Measurements from ENCODE around the gene SLC25A36. TPM values are rescaled to one million over a fixed set of nuclear protein-coding genes. Genes with fewer than 3 reads are reported as not detected.

Gene SLC25A36
- polyA plus RNA-seq, 1 of the 3 experiments (the other 2 are of a cell fraction): 23.3 TPM

- H2AFZ ChIP-seq (ENCODE audit: low read depth): no peak overlapping the region
- no peak for DNase-seq
- TF ChIP-seq GATA2 (CRISPR knock-in tag; IDR thresholded peaks at IDR 0.05) (no peak), MAX (IDR thresholded peaks at IDR 0.05; ENCODE audit: low read depth) (no peak), YY1 (IDR thresholded peaks at IDR 0.05; ENCODE audit: low read depth) (no peak), FOXJ3 (CRISPR knock-in tag; IDR thresholded peaks at IDR 0.05) (no peak)
- H3F3A ChIP-seq (replicated peaks; ENCODE audit: insufficient read depth): no peaks in the 10 kb centered on the region
- no peak overlapping the region for H3K4me3 ChIP-seq (ENCODE audit: low read depth in 2 of 2, low read length in 1 of 2)
- no peaks in the 10 kb centered on the region for H3K4me1 ChIP-seq (ENCODE audit: control insufficient read depth in 1 of 2, insufficient read depth in 2 of 2, low read depth in 1 of 2, low read length in 1 of 2)
- no peaks in the 10 kb centered on the region for H3K27me3 ChIP-seq (ENCODE audit: insufficient read depth)
- no peaks in the 10 kb centered on the region for H3K79me2 ChIP-seq (ENCODE audit: insufficient read depth)
- ChIA-PET POLR2A (no interaction called here), CTCF (interaction anchor here (1.2 to 1.3 kb wide), 2 partner anchors 9 to 172 kb away, joined by 4 to 5 read pairs; no protein-coding TSS in a partner anchor)
- H3K36me3 ChIP-seq (replicated peaks in 1 of 2; ENCODE audit: control insufficient read depth in 1 of 2, insufficient read depth in 2 of 2, low read length in 1 of 2): no peaks in the 10 kb centered on the region
- no peak overlapping the region for H3K27ac ChIP-seq (ENCODE audit: low read depth in 2 of 2, low read length in 1 of 2)
- no peaks in the 10 kb centered on the region for H3K9me2 ChIP-seq
- no peak overlapping the region for H3K9ac ChIP-seq
- H3K4me2 ChIP-seq: no peak overlapping the region
- H3K9me3 ChIP-seq: no peaks in the 10 kb centered on the region
- WGBS (ENCODE audit: low lambda C conversion rate): 34% methylated on average over 3 of the region's 5 CpGs
- H4K20me1 ChIP-seq (ENCODE audit: insufficient read depth): no peaks in the 10 kb centered on the region
Observed at GRCh38 chr3:141020143-141020830, 78.7 kb downstream of the SLC25A36 start.

GRCh38 chr3:141021261-141021660, 79.6 kb downstream of the SLC25A36 start:
- no peaks in the 10 kb centered on the region for H3F3A ChIP-seq (replicated peaks; ENCODE audit: insufficient read depth)
- H3K4me1 ChIP-seq (ENCODE audit: control insufficient read depth in 1 of 2, insufficient read depth in 2 of 2, low read depth in 1 of 2, low read length in 1 of 2): no peaks in the 10 kb centered on the region
- H3K4me2 ChIP-seq: no peak overlapping the region
- no peaks in the 10 kb centered on the region for H3K9me2 ChIP-seq
- POLR2A ChIA-PET: no interaction called here
- no peak overlapping the region for H3K4me3 ChIP-seq (ENCODE audit: low read depth in 2 of 2, low read length in 1 of 2)
- no peaks in the 10 kb centered on the region for H4K20me1 ChIP-seq (ENCODE audit: insufficient read depth)
- no peaks in the 10 kb centered on the region for H3K79me2 ChIP-seq (ENCODE audit: insufficient read depth)
- no peaks in the 10 kb centered on the region for H3K27me3 ChIP-seq (ENCODE audit: insufficient read depth)
- no peak for DNase-seq
- no peak overlapping the region for H3K9ac ChIP-seq
- no peaks in the 10 kb centered on the region for H3K36me3 ChIP-seq (replicated peaks in 1 of 2; ENCODE audit: control insufficient read depth in 1 of 2, insufficient read depth in 2 of 2, low read length in 1 of 2)
- no peak overlapping the region for H3K27ac ChIP-seq (ENCODE audit: low read depth in 2 of 2, low read length in 1 of 2)
- CTCF ChIA-PET: interaction anchor here (1.2 kb wide), 1 partner anchor 171 kb away, joined by 5 read pairs; no protein-coding TSS in a partner anchor
- no peak overlapping the region for H2AFZ ChIP-seq (ENCODE audit: low read depth)
- H3K9me3 ChIP-seq: no peaks in the 10 kb centered on the region
- TF ChIP-seq RXRA (IDR thresholded peaks at IDR 0.05; ENCODE audit: borderline replicate concordance, low read depth) (no peak), NFIC (IDR thresholded peaks at IDR 0.05; ENCODE audit: borderline replicate concordance) (no peak), EP300 (IDR thresholded peaks at IDR 0.05; ENCODE audit: borderline replicate concordance in 1 of 2, low read depth in 1 of 2, low read length in 1 of 2) (no peak), REST (IDR thresholded peaks at IDR 0.05; ENCODE audit: low read depth, low read length) (no peak), MXI1 (IDR thresholded peaks at IDR 0.05; ENCODE audit: low read depth, low read length) (no peak), RAD21 (IDR thresholded peaks at IDR 0.05; ENCODE audit: low read length) (no peak), MEF2A (IDR thresholded peaks at IDR 0.05; ENCODE audit: borderline replicate concordance, low read depth) (no peak), FOXM1 (IDR thresholded peaks at IDR 0.05; ENCODE audit: low read depth) (no peak), GATA2 (CRISPR knock-in tag; IDR thresholded peaks at IDR 0.05) (no peak), TCF12 (IDR thresholded peaks at IDR 0.05) (no peak)
- TF ChIP-seq, protein P1, sequence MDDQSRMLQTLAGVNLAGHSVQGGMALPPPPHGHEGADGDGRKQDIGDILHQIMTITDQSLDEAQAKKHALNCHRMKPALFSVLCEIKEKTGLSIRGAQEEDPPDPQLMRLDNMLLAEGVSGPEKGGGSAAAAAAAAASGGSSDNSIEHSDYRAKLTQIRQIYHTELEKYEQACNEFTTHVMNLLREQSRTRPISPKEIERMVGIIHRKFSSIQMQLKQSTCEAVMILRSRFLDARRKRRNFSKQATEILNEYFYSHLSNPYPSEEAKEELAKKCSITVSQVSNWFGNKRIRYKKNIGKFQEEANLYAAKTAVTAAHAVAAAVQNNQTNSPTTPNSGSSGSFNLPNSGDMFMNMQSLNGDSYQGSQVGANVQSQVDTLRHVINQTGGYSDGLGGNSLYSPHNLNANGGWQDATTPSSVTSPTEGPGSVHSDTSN (IDR thresholded peaks at IDR 0.05): no peak
- TF ChIP-seq, protein P2, sequence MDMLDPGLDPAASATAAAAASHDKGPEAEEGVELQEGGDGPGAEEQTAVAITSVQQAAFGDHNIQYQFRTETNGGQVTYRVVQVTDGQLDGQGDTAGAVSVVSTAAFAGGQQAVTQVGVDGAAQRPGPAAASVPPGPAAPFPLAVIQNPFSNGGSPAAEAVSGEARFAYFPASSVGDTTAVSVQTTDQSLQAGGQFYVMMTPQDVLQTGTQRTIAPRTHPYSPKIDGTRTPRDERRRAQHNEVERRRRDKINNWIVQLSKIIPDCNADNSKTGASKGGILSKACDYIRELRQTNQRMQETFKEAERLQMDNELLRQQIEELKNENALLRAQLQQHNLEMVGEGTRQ (IDR thresholded peaks at IDR 0.05; ENCODE audit: borderline replicate concordance, low read depth, low read length): no peak
- WGBS (ENCODE audit: low lambda C conversion rate): 95% methylated on average over 4 of the region's 4 CpGs

Data from SK-N-SH (cell line).